NCI-H1694 (cell line): ENCODE data around the gene LTB.
A peak's percentile ranks its signal among the peaks of the same experiment; 100 is the strongest.

Source experiments
- DNase-seq: peaks from one replicate; lab custom pipeline; 2025; lab: John Stamatoyannopoulos, UW

Gene LTB, protein sequence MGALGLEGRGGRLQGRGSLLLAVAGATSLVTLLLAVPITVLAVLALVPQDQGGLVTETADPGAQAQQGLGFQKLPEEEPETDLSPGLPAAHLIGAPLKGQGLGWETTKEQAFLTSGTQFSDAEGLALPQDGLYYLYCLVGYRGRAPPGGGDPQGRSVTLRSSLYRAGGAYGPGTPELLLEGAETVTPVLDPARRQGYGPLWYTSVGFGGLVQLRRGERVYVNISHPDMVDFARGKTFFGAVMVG

DNA sequence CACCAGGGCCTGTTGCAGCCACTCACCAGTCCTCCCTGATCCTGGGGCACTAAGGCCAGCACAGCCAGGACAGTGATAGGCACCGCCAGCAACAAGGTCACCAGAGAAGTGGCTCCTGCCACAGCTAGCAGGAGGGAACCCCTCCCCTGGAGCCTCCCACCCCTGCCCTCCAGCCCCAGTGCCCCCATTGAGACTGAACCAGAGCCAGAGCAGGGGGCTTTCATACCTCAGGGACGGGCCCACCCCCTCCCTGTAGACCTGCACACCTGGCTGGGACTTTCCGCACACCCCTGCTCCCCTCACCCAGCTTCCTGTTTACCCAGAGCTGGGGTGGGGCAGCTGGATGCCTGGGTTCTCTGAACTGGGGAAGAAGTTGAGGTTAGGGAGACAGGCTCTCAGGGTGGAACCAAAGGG, at the start of gene LTB:
LTB (minus strand) TSS at position 195 of the 414 bp plus-strand sequence; CDS start at position 188, 7 bp downstream.
- no peak for DNase-seq

DNA sequence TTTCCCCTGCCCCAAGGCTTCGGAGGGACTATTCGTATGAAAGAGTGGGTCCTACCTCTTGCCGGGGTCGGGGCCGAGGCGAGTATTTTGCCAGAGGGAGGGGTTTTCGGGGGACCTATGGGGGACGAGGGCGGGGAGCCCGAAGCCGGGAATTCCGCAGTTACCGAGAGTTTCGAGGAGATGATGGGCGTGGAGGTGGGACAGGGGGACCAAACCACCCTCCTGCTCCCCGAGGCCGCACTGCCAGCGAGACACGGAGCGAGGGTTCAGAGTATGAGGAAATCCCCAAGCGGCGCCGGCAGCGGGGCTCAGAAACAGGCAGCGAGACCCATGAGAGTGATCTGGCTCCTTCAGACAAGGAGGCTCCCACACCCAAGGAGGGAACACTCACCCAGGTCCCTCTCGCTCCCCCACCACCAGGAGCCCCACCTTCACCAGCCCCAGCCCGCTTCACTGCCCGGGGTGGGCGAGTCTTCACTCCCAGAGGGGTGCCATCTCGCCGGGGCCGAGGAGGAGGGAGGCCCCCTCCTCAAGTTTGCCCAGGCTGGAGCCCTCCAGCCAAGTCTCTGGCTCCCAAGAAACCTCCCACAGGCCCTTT, 49.6 kb upstream of the LTB start:
- no peak for DNase-seq

DNA sequence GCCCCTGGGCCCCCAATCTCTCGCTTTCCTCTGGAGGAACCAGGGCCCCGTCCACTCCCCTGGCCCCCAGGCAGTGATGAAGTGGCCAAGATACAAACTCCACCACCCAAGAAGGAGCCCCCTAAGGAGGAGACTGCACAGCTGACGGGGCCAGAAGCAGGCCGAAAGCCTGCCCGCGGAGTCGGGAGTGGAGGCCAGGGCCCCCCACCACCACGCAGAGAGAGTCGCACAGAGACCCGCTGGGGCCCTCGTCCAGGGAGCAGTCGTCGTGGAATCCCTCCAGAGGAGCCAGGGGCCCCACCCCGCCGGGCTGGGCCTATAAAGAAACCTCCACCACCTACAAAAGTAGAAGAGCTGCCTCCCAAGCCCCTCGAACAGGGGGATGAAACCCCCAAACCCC, 49.0 kb upstream of the LTB start:
- DNase-seq: no peak

DNA sequence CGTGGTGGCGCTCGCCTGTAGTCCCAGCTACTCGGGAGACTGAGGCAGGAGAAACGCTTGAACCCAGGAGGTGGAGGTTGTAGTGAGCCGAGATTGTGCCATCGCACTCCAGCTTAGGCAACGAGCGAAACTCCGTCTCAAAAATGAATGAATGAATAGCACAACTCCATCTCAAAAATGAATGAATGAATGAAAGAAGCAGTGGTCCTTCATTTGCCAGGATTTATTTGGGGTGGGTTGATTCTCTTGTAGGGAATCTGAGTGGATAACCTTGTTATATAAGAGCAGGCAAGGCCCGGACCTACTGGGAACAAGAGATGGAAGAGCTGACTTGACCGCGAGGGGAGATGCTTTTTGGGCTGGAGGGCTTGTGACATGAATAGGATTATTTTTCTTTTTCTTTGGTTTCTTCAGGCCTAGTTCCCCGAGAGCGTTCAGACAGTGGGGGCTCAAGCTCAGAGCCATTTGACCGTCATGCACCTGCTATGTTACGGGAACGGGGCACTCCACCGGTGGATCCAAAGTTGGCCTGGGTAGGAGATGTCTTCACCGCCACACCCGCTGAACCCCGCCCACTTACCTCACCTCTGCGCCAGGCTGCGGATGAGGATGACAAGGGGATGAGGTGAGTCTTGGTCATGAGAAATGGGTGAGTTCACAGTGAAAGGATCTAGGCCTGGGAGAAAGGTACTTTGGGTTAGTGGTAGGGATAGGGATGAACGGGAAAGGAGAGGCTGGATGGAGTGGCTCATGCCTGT, 48.1 kb upstream of the LTB start:
- no peak for DNase-seq

DNA sequence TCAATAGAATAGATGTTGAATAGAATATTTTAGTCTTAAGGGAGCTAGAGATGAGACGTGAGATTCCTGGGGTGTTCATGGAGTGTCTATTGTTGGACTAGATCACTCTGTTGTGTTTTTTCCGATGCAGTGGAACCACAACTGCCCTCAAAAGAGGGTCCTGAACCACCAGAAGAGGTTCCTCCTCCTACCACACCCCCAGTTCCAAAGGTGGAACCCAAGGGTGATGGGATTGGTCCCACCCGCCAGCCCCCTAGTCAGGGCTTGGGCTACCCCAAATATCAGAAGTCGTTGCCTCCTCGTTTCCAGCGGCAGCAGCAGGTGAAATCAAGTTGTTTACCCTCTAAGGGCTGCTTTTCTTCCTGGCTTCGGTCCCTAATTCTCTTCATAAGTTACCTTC, 46.8 kb upstream of the LTB start:
- DNase-seq: no peak

DNA sequence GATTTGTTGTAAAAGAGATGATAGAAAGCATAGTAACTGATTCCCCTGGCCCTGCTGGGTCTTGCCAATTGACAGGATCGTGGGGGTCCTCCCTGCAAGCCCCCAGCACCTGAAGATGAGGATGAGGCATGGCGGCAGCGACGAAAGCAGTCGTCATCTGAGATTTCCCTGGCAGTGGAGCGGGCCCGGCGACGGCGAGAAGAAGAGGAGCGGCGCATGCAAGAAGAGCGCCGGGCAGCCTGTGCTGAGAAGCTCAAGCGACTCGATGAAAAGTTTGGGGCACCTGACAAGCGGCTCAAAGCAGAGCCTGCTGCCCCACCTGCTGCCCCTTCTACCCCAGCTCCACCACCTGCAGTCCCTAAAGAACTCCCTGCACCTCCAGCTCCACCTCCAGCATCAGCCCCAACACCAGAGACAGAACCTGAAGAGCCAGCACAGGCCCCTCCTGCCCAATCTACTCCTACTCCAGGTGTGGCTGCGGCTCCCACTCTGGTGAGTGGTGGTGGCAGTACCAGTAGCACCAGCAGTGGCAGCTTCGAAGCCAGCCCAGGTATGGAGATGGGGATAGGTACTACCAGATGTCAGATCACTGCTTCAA, 45.6 kb upstream of the LTB start:
- no peak for DNase-seq

DNA sequence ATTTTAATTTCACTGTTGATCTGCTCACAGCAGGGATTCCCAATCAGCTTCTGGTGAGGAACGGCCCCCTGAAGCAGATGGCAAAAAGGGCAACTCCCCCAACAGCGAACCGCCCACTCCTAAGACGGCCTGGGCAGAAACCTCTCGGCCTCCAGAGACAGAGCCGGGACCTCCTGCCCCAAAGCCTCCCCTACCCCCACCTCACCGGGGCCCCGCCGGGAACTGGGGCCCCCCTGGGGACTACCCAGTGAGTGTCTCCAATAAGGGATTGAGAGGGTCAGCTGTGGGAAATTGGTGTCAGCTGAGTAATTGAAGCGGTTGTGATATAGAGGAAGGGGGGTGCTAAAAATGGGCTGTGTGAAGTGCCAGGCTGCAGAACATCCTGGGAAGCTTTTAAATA, 44.7 kb upstream of the LTB start:
- no peak for DNase-seq

DNA sequence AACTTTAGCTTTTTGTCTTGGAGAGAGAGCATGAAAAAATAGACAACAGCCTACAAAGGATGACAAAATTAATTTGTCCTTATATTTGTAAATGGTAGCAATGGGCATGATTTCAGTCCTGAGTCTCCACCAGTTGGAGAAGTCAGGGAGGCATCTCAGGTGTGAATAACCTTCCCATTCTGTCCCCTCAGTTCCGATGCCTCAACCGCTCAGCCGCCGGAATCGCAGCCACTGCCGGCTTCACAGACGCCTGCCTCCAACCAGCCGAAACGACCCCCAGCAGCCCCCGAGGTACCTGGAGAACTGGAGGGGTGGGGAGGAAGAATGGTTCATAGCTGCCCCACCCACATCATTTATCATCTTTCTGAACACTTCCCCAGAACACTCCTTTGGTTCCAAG, 41.8 kb upstream of the LTB start:
- no peak for DNase-seq

DNA sequence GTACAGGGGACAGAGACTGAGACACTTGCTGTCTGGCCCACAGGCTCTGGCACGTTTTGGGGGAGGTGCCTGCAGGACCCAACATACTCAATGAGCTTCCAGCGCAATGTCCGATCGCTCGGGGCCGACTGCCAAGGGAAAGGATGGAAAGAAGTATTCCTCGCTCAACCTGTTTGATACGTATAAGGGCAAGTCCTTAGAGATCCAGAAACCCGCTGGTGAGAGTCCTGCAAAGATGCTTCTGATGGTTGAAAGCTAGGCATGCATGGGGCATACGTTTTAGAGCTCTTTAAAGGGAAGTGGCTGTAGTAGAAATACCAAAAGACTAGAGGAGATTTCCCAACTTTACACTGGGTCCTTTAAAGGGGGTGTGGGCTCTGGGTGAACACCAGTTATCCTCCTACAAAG, 40.5 kb upstream of the LTB start:
- DNase-seq: no peak

DNA sequence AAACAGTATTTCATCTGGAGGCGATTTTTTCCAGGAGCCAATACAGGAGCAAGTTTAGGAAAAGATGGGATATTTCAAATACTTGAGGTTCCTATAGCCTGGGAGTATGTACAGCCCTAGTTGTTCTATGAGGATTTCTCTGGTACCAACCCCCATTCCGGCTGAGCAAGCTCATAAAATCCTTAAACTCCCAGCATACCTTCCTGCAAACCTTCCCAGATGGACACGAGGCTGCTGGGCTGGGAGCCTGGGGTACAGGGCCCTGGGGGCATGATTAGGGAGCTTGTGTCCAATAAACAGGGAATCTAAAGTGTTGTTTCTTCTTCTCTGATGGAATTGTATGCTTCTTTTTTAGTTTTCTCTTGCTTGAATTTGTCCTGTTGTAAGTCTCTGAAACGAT, 39.8 kb upstream of the LTB start:
- DNase-seq: no peak

DNA sequence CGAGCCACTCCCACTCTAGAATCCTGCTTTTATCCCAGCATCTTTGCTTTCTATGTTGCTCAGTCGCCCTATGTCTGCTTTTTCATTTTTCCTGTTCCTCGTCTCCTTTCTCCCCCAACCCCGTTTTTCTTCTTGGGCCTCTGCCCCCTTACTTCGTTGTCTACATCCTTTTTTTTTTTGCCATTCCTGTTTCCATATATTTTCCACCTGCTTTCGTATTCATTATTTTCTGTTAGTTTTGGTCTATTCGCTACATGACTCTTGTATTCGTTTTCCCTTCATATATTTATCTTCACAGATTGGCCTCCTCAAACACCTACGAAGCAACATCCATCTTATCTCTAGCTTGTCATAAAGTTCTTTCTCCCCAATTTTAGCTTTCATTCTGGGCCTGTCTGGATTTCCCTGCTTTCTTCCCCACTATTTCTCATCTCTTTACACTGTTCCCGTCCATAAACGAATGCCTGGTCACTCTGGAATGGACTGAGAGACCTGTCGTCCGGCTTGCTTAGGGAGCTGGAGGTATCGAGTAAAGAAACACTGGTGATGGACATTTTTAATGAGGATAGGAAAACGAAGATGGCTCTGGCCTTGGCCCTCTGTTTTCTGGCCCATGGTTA, 39.2 kb upstream of the LTB start:
- DNase-seq: no peak

DNA sequence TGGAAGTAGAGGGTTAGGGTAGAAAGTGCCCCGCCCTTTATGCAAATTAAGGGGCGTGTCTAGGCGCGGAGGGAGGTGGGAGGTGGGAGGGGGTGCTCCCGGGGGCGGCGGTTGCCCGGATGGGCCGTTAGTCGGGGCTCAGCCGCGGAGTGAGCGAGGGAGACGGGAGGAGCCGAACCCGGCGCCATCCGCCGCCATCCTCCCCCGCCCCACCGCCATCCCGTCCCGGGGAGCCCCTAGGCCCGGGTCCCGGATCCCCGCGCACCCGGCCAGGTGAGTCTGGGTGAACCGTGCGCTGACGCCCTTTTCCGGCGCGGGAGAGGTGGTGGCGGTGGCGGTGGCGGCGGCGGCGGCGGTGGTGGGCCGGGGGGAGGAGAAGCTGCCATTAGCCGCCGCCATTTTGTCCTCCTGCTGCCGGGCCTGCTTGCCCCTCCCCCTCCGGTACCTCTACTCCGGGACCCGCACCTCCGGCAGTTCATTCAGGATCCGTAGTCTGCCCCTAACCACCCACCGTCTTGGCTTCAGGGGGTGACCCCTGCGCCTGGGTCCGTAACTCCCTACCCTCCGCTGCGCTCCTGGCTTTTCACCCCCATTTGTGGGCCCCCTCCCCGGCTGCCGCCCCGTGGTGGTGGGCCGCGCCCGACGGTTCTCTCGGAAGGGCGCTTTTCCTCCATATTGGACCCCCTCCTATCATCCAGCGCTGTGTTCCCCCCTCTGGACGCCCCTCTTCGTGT, 38.5 kb upstream of the LTB start, which contains the start of gene PRRC2A:
PRRC2A (plus strand) TSS at position 130 of the 734 bp plus-strand sequence. CDS start 2,075 bp downstream, outside the sequence.
- DNase-seq: peak; percentile 28

DNA sequence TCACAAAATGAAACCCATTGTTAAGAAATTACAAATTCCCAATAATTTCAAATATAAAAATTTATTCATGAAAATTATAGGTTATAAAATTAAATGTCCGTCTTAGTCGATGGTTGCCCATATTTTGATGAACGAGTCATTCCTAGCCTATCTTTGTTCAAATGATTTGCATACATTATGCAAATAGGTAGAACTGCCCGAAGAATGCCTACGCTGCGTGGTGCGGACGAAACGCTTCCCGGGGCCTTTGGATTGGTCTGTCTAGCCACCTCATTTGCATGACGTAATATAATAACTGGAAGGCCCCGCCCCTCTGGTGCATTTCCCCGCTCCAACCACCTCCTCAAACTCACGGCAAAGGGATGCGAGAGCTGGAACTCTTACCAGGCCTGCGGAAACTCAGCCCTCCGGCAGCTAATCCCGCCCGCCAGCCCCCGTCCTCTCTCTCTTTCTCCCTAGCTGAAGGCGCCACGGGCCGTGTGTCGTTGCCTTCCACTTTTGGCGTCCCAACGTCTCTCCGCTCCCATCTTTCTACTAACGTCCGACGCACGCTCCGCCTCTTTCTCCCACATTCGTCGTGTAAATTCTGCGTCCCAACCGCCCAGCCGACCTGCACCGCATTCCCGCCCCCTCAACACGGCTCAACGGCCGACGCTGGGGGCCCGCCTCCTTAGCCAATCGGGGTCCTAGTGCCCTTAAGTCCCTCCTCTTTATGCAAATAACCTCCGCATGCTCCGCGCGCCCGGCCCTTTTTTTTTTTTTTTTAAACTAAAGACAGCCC, 37.8 kb upstream of the LTB start:
- peak; percentile 95 for DNase-seq

DNA sequence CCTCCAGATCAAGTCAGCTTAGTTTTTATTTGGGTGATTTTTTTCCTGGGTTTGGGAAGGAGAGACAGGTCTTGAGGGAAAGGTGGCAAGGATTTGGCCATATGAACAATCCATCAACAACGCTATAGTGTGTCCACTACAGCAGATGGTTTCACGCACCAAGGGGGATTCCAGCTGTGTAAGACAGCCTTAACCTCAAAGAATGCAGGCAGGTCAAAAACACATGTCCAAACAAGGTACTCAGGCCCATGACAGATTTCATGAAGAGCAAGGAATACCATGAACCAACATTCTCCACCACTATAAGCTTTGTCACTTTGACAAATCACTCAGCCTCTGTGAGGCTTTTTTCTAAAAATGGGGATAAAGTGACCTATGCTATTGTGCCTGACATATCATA, 34.8 kb upstream of the LTB start:
- no peak for DNase-seq

DNA sequence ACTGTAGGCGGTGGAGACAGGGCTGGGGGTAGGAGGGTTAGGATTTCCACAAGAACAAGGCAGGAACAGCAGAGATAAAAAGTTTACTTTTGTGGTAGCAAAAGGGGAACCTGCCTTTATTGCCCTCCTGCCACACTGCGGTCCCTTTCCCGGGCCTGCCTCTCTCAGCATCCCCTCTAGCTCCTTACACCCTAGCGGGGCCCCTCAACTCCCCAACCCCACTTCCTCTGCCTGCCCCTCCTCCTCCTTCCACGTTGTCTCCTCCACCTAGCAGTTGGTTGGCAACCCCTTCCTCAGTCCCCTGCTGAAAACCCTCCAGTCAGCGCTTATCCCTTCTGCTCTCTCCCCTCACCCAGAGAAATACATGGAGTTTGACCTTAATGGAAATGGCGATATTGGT, 33.5 kb upstream of the LTB start:
- no peak for DNase-seq

DNA sequence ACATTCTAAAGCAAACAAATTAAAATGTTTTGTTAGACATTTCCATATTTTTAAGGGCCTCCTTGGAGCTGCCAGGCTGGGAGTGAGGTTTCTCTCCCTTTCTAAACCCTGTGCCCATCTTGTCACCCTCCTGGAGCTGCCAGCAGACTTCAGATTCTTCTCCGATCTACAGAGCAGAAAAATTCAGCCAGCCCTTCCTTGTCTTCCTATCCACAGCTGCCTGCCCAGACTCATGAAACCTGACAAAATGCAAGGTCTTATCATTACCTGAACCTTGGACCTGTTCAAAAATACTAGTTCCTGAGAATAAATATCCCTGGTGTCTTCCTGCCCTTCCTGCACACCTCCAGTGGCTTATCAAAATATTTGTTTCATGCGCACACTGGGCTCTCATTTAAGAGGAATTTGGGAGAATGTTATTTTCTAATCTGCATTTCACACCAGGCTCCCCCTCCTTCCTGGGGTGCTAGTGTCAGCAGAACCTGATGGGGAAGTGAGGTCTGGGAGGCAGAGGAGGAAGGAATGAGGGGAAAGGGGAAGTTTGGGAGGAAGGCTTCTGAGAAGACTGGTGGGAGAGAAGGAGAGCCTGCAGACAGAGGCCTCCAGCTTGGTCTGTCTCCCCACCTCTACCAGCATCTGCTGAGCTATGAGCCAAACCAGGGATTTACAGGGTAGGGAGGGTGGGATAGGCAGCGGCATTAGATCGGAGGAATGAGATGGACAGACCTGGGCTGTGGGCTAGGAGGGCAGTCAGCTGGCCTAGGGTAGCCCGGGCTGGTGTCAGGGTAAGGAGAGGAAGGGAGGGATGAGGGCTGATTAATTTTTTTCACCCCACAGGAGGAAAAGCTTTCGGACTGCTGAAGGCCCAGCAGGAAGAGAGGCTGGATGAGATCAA, 32.7 kb upstream of the LTB start, which contains the start of gene AIF1:
AIF1 (plus strand) TSS at position 551 of the 895 bp plus-strand sequence; CDS start at position 647, 96 bp downstream.
- DNase-seq: no peak

DNA sequence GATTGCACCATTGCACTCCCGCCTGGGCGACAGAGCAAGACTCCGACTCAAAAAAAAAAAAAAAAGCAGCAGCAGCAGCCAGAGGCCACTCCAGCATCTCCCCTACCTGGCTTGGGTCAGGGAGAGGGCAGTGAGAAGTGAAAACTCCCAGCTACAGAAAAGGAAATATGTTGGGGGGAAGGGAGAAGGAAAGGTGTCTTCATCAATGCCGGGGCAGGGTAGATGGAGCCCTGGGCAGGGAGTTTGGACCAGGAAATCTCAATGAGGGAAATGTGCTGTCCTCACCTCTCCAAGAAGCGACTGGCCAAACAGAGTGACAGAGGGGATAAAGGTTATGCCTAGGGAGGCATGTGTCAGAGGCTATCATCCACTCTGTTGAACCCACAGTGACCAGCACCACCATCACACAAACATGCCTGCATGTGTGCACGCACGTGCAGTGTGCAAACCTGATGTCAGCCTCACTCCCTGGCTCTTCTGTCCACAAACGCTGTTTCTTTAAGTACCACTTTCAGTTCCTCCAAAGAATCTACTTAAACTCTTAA, 31.9 kb upstream of the LTB start:
- DNase-seq: no peak

DNA sequence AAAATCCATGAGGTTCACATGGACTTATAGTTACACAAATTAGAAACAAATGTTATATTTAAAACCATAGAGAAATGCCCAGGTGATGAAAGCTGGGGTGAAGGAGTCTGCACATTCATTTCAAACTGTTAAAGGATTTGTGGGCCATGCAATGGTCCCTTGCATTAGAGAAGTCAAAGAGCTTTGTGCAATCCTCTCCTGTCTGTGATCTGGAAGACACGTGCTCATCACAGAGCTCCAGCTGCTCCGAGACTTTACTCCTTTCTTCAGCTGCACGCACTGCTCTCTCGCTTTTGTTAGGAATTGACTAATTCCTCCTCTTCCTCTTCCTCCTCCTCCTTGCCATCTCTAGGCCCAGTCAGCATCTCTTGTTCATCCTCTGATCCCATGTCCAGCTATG, 28.7 kb upstream of the LTB start:
- DNase-seq: no peak
